Measurements from ENCODE around the gene FGF19. TPM values are rescaled to one million over a fixed set of nuclear protein-coding genes. Genes with fewer than 3 reads are reported as not detected.

Gene FGF19
- total and polyA plus RNA-seq, 2 experiments from 2014 or later: not detected

DNA sequence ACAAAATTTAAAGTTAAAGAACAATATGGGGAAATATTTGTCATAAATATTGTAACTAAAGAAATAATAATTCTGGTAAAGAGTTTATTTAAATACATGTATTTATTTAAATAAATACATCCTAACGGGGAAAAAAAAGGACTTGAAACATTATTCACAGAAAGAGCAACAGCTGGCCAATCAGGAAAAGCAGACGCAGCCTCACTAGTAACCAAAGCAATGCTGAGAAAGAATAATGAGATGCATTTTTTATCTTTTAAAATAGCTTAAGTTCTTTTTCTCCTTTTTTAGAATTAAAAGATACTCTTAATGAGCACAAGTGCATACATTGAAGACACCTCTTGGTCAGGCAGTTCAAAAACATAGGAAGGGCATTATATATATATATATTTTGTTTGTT is 26.1 kb downstream of the FGF19 start:
- WGBS, 2 experiments (ENCODE audit: low coverage in 1 of 2, low lambda C conversion rate in 2 of 2, missing lambda C conversion rate in 2 of 2): 6% methylated on average over 2 of the region's 2 CpGs
- Histone ChIP-seq H3K4me1 (ENCODE audit: insufficient read depth) (peaks cover 13% of the 10 kb centered on the region), H3K27me3 (replicated peaks; ENCODE audit: insufficient read depth) (no peaks in the 10 kb centered on the region), H3K9ac (no peak overlapping the region), H2AFZ (no peak overlapping the region), H3K9me3 (ENCODE audit: low read depth) (no peaks in the 10 kb centered on the region), H4K20me1 (ENCODE audit: insufficient read depth) (no peaks in the 10 kb centered on the region), H3K79me2 (ENCODE audit: insufficient read depth) (peaks cover 23% of the 10 kb centered on the region), H3K4me2 (ENCODE audit: unreplicated experiment) (no peak overlapping the region), H3F3A (ENCODE audit: insufficient read depth) (peaks cover 6% of the 10 kb centered on the region; the same call in 1 of the 2 replicates), H3K9me2 (ENCODE audit: insufficient read depth) (no peaks in the 10 kb centered on the region), H3K4me3 (no peak overlapping the region), H3K36me3 (ENCODE audit: low read depth) (no peaks in the 10 kb centered on the region), H3K27ac (no peak overlapping the region)
- DNase-seq: peak; percentile 37
- in situ Hi-C loops (cut with MboI): no loop called here
- TF ChIP-seq EZH2 (IDR thresholded peaks at IDR 0.05; ENCODE audit: insufficient read depth, poor library complexity, severe bottlenecking) (no peak), EZH2phosphoT487 (IDR thresholded peaks at IDR 0.05; ENCODE audit: insufficient read depth, low read depth) (no peak)

DNA sequence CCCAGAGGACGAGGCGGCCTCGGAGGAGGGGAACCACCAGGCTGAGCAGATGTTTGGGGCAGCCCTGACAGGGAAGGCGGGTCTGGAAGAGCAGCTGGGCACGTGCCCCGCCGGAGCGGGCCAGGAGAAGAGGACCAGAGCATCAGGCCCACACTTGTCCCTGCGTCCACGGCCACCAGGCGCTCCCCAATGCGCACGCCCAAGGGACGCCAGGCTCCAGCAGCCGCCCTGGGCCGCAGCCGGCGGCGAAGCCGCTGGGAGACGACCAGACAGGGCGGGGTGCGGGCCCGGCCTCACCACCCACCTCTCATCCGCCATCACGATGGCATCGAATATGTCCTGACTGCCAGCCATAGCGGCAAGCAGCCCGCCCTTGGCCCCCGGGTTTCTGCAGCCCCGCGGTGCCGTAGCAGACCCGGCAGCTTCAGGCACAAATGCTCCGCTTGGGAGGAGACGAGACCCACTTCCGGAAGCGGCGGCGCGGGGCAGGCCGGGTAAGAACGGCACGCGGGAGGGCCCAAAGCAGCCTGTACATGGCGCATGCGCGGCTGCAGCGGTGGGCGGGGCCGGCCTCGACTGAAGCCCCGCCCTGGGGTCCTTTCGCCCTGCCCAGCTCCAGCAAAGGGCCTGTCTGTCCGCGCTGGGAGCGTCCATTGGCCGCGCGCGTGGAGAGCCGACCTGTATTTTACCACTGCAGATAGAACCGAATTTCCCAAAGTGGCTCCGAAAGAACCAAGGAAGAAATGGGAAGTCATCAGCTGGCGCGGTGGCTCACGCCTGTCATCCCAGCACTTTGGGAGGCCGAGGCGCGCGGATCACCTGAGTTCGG is 28.7 kb downstream of the FGF19 start, which contains the start of gene LTO1:
LTO1 (minus strand) TSS at position 468 of the 829 bp plus-strand sequence; CDS start at position 354, 114 bp downstream.
- in situ Hi-C loops (cut with MboI): no loop called here
- WGBS, 2 experiments (ENCODE audit: low coverage in 1 of 2, low lambda C conversion rate in 2 of 2, missing lambda C conversion rate in 2 of 2): 1 to 4% methylated on average over 59 to 65 of the region's 72 CpGs

DNA sequence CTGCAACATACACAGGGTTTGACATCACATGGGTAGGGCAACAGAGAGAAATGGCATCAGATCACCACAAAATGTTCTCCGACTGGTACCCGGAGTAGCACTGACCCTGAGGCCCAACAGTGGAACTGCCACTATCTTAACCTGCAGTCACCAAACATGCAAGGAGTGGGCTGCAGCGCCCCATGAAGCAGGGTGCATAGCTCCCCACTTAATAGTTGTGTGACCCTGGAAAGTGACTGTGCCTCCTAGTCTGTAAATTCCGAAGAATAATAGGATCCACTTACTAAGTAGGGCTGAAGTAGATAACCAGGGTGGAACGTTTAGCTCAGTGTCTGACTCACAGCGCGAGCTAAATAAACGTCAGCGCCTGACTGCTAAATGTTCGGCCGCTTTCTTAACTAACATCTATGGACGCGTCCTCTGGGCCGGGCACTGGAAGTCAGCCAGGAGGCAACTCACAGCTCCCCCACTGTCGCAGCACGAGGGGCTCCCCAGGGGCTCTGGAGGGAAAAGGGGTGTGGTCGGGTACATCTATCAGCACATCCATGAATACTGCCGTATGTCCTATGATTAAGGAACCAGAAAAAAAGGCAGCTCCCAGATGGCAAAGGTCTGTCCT is 29.4 kb downstream of the FGF19 start:
- Histone ChIP-seq H3K9me3 (ENCODE audit: low read depth) (no peaks in the 10 kb centered on the region), H3K27me3 (replicated peaks; ENCODE audit: insufficient read depth) (no peaks in the 10 kb centered on the region), H3K27ac (peak overlapping the region; percentile 98), H3F3A (ENCODE audit: insufficient read depth) (peaks cover 24% of the 10 kb centered on the region), H3K9ac (peak overlapping the region; percentile 99), H3K4me2 (ENCODE audit: unreplicated experiment) (peak overlapping the region; percentile 98), H3K9me2 (ENCODE audit: insufficient read depth) (no peaks in the 10 kb centered on the region), H3K36me3 (ENCODE audit: low read depth) (peaks cover 6% of the 10 kb centered on the region; the same call in 1 of the 2 replicates), H3K4me3 (peak overlapping the region; percentile 98), H2AFZ (peak overlapping the region; percentile 97), H3K79me2 (ENCODE audit: insufficient read depth) (peaks cover 41% of the 10 kb centered on the region), H3K4me1 (ENCODE audit: insufficient read depth) (peaks cover 13% of the 10 kb centered on the region), H4K20me1 (ENCODE audit: insufficient read depth) (no peaks in the 10 kb centered on the region)
- in situ Hi-C loops (cut with MboI): no loop called here
- peak; percentile 98 for DNase-seq
- TF ChIP-seq EZH2 (IDR thresholded peaks at IDR 0.05; ENCODE audit: insufficient read depth, poor library complexity, severe bottlenecking): no peak
- no peak for TF ChIP-seq EZH2phosphoT487 (IDR thresholded peaks at IDR 0.05; ENCODE audit: insufficient read depth, low read depth)
- 12% methylated on average over 18 of the region's 18 CpGs for WGBS, 2 experiments (ENCODE audit: low coverage in 1 of 2, low lambda C conversion rate in 2 of 2, missing lambda C conversion rate in 2 of 2)

More for the DNA sequence above, 28.7 kb downstream of the FGF19 start, which contains the start of gene LTO1:
- H3K36me3 ChIP-seq (ENCODE audit: low read depth): no peaks in the 10 kb centered on the region
- peak within 1 kb of the TSS; percentile 97 for H2AFZ ChIP-seq
- peak within 1 kb of the TSS; percentile 98 for H3K27ac ChIP-seq
- peak; percentile 97 for DNase-seq
- no peaks in the 10 kb centered on the region for H3K27me3 ChIP-seq (replicated peaks; ENCODE audit: insufficient read depth)
- peaks cover 24% of the 10 kb centered on the region for H3F3A ChIP-seq (ENCODE audit: insufficient read depth)
- H4K20me1 ChIP-seq (ENCODE audit: insufficient read depth): no peaks in the 10 kb centered on the region
- no peaks in the 10 kb centered on the region for H3K9me2 ChIP-seq (ENCODE audit: insufficient read depth)
- peaks cover 34% of the 10 kb centered on the region for H3K79me2 ChIP-seq (ENCODE audit: insufficient read depth)
- no peaks in the 10 kb centered on the region for H3K9me3 ChIP-seq (ENCODE audit: low read depth)
- peak within 1 kb of the TSS; percentile 99 for H3K9ac ChIP-seq
- TF ChIP-seq EZH2 (IDR thresholded peaks at IDR 0.05; ENCODE audit: insufficient read depth, poor library complexity, severe bottlenecking) (no peak), EZH2phosphoT487 (IDR thresholded peaks at IDR 0.05; ENCODE audit: insufficient read depth, low read depth) (no peak)
- H3K4me1 ChIP-seq (ENCODE audit: insufficient read depth): peaks cover 13% of the 10 kb centered on the region
- peak within 1 kb of the TSS; percentile 98 for H3K4me2 ChIP-seq (ENCODE audit: unreplicated experiment)
- H3K4me3 ChIP-seq: peak within 1 kb of the TSS; percentile 98

DNA sequence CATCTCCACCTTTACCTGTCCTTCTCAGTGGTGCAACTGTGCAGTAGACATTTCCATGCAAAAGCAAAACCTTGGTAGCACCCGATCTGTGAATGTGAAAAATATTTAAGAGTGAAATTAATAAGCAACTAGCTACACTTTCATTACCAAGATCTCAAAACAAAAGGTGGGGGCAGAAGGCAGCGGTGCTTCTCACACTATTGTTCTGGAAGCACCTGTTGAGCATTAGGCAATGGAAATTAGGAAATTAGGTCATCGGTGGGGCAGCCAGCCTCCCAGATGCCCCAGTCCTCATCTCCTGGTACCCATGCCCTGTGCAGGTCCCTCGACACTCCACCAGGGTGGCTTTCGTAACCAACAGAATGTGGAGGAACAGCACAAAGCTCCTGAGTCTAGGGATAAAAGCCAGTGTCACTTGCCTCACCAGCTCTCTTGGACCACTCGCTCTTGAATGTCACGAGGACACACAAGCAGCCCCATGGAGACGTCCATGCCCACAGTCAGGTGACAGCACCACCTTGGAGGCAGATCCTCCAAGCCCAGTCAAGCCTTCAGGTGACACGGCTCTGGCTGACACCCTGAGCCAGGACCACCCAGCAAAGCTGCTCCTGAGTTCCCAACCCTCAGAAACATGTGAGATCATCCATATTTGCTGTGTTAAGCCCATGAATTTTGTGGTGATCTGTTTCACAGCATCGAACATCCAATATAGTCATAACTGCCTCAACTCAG is 31.9 kb downstream of the FGF19 start:
- no peaks in the 10 kb centered on the region for H3K9me3 ChIP-seq (ENCODE audit: low read depth)
- no peaks in the 10 kb centered on the region for H3K9me2 ChIP-seq (ENCODE audit: insufficient read depth)
- no peak overlapping the region for H2AFZ ChIP-seq
- H3K27ac ChIP-seq: no peak overlapping the region
- H3K9ac ChIP-seq: no peak overlapping the region
- no peak for DNase-seq
- in situ Hi-C loops (cut with MboI): no loop called here
- whole genome bisulfite sequencing, 2 experiments (ENCODE audit: low coverage in 1 of 2, low lambda C conversion rate in 2 of 2, missing lambda C conversion rate in 2 of 2): 75 to 77% methylated on average over 10 of the region's 10 CpGs
- H3F3A ChIP-seq (ENCODE audit: insufficient read depth): peaks cover 24% of the 10 kb centered on the region
- peaks cover 61% of the 10 kb centered on the region for H3K79me2 ChIP-seq (ENCODE audit: insufficient read depth)
- H3K4me2 ChIP-seq (ENCODE audit: unreplicated experiment): no peak overlapping the region
- H3K36me3 ChIP-seq (ENCODE audit: low read depth): peaks cover 16% of the 10 kb centered on the region
- no peak for TF ChIP-seq EZH2 (IDR thresholded peaks at IDR 0.05; ENCODE audit: insufficient read depth, poor library complexity, severe bottlenecking)
- no peak for TF ChIP-seq EZH2phosphoT487 (IDR thresholded peaks at IDR 0.05; ENCODE audit: insufficient read depth, low read depth)
- H3K4me3 ChIP-seq: no peak overlapping the region
- H3K4me1 ChIP-seq (ENCODE audit: insufficient read depth): peaks cover 13% of the 10 kb centered on the region
- H3K27me3 ChIP-seq (replicated peaks; ENCODE audit: insufficient read depth): no peaks in the 10 kb centered on the region
- H4K20me1 ChIP-seq (ENCODE audit: insufficient read depth): no peaks in the 10 kb centered on the region

All from GM23248 (cell line).